DMS 273 treated with DMSO at 0.1 percent for 48 hours (cell line): ENCODE results near the gene ARHGEF40.

Experiments
- DNase-seq: peaks from one replicate; lab custom pipeline; 2025; lab: John Stamatoyannopoulos, UW

ARHGEF40 gene

DNA sequence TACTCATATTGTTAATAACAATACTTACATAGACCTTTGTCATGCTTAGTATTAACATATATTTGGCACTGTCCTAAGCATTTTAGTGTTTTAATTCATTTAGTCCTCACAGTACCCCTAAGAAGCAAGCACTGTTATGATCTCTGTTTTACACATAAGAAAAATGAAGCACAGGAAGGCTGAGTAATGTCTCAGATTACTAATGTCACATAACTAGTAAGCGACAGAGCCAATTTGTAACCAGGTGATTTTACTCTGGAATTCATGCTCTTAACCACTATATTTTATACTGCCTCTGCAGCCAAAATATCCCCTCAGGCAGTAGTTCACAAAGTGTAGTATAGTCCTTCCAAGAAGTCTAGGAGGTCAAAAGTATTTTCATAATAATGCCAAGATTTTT is 51.0 kb downstream of the ARHGEF40 start:
- no peak for DNase-seq

DNA sequence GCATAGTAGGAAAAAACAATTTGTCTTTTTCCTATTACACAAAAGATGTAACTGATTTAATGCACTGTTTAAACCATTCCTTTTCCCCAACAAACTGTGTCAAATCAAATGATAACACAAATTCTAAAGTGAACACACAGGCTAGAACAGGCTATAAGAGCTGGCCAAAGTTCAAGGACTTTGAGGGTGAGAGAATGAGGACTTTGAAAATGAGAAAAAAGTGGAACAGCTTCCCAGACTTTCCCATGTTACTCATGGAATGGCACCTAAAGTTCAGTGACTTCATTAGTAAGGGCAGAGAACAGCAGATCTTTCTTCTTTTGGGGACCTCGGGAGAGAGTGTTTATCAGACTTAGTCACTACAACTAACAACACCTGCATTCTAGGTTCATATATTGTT is 53.3 kb downstream of the ARHGEF40 start:
- no peak for DNase-seq

- DNase-seq = no peak
These were observed 63.8 kb downstream of the ARHGEF40 start for GRCh38 chr14:21133901-21134300.

DNA sequence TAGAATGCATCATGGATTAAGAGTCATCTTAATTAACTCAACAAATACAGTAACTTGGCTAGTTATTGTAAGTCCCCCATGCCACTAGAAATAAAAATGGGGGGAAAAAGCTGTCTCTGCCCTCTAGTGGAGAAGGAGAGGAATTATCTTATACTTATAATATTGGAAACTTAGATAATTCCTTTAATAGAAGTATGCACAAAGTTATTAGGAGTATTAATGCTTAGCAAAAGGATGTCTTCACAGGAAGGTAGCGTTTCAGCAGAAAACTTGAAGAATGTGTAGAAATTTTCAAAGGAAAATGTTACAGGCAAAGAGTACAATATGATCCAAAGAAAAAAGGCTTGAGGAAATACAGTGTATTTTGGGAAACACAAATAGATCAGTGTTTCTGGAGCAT is 65.9 kb downstream of the ARHGEF40 start:
- DNase-seq = peak; percentile 12
